Measurements from ENCODE around the gene MUC5AC.

- TF ChIP-seq CTCF (IDR thresholded peaks at IDR 0.05) (no peak), POLR2A (IDR thresholded peaks at IDR 0.05) (no peak)
Observed at GRCh38 chr11:1234054-1234720, 76.4 kb downstream of the MUC5AC start.
